ENCODE data around the gene ZNF423. TPM values are rescaled to one million over a fixed set of nuclear protein-coding genes. Genes with fewer than 3 reads are reported as not detected.

ZNF423 gene
- total and polyA plus RNA-seq, 7 donors = 2.3 to 30.7 (median 14.4) TPM

DNA sequence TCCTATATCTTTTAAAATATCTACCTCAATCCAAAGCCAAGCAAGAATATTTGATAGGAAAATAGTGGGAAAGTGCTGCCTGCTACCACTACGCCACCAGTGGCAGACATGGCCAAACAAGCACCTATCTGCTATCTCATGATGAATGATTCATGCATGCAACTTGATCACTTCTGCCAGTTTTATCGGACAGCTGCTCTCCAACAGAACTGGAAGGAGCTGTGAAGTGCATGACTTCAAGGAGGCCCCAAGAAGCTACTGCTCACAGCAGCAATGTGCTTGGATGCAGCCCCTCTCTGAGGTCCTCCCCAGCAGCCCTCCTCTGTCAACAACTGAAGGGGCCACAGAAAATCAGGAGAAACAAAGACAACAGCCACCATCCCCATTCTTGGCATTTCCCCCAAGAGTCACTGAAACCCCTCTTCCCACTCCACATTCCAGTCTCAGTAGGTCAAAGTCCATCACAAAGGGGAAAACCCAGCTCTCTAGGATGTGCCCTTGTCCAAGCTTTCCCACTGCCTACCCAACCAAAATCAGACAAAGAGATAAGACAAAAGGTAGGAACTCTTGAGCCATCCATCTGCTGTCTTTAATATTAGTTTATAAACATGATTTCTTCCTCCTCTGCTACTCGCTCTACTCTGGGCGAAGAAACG, 267.1 kb downstream of the ZNF423 start:
- TF ChIP-seq, protein P1, sequence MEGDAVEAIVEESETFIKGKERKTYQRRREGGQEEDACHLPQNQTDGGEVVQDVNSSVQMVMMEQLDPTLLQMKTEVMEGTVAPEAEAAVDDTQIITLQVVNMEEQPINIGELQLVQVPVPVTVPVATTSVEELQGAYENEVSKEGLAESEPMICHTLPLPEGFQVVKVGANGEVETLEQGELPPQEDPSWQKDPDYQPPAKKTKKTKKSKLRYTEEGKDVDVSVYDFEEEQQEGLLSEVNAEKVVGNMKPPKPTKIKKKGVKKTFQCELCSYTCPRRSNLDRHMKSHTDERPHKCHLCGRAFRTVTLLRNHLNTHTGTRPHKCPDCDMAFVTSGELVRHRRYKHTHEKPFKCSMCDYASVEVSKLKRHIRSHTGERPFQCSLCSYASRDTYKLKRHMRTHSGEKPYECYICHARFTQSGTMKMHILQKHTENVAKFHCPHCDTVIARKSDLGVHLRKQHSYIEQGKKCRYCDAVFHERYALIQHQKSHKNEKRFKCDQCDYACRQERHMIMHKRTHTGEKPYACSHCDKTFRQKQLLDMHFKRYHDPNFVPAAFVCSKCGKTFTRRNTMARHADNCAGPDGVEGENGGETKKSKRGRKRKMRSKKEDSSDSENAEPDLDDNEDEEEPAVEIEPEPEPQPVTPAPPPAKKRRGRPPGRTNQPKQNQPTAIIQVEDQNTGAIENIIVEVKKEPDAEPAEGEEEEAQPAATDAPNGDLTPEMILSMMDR (IDR thresholded peaks at IDR 0.05) = no peak
- Histone ChIP-seq H3K36me3 (ENCODE audit: insufficient read depth in 1 of 2, low read depth in 1 of 2) (no peaks in the 10 kb centered on the region), H3K4me1 (peaks cover 22% of the 10 kb centered on the region), H3K9me3 (no peaks in the 10 kb centered on the region), H3K27ac (no peak overlapping the region), H3K4me3 (no peak overlapping the region), H3K27me3 (ENCODE audit: insufficient read depth in 3 of 3, low read length in 2 of 3) (no peaks in the 10 kb centered on the region)
- intact Hi-C loops (cut with DNase I) = no loop called here
- WGBS, 3 donors = 65 to 86% (median 67%) methylated on average over 5 of the region's 5 CpGs
- DNase-seq = no peak
- peak; percentile 43 to 59 (median 53) for ATAC-seq

DNA sequence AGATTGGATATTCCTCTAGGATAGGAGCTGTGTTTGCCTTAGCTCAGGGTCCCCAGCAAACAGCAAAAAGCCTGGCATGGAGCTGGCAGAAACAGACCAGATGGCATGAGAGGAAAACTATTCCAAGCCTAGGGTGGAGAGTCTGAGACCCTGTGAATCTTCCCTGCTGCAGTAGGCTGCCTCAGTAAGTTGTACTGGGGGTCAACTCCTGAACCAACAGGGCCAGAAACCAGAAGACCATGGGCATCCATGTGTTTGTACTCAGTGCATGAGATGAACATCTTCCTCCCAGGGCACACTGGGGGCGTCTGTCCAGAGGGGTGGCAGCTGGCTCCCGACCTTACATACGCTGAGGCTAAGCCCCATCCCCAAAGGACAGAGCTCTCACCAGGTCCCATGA, 267.9 kb downstream of the ZNF423 start:
- 80 to 96% (median 96%) methylated on average over 3 of the region's 3 CpGs for WGBS, 3 donors
- Histone ChIP-seq H3K9me3 (no peaks in the 10 kb centered on the region), H3K4me1 (peaks cover 19% of the 10 kb centered on the region), H3K27me3 (ENCODE audit: insufficient read depth in 3 of 3, low read length in 2 of 3) (no peaks in the 10 kb centered on the region), H3K4me3 (no peak overlapping the region), H3K36me3 (ENCODE audit: insufficient read depth in 1 of 2, low read depth in 1 of 2) (no peaks in the 10 kb centered on the region), H3K27ac (no peak overlapping the region)
- no peak for DNase-seq
- intact Hi-C loops (cut with DNase I) = no loop called here
- no peak for ATAC-seq
- TF ChIP-seq, protein P1 (IDR thresholded peaks at IDR 0.05) = no peak

DNA sequence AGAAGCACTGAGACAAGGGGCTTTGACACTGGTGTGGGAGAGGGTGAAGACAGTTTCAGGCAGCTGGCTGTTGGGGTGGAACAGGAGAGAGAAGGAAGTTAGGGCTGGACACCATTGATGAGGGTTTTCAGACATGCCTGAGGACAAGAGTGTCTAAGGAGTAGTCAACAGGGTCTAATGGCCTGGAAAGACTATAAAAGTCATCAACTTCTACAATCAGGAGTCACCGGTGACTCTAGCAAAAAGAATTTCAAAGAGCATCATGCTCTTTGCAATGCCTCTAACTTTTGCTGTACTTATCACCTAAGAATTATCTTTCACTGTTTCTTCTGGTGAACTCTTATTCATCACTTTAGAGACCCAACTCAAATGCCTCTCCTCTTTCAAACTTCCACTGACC, 268.4 kb downstream of the ZNF423 start:
- no peak for DNase-seq
- Histone ChIP-seq H3K4me1 (peaks cover 17% of the 10 kb centered on the region), H3K9me3 (no peaks in the 10 kb centered on the region), H3K36me3 (ENCODE audit: insufficient read depth in 1 of 2, low read depth in 1 of 2) (no peaks in the 10 kb centered on the region), H3K27me3 (ENCODE audit: insufficient read depth in 3 of 3, low read length in 2 of 3) (no peaks in the 10 kb centered on the region), H3K4me3 (no peak overlapping the region), H3K27ac (no peak overlapping the region)
- TF ChIP-seq, protein P1 (IDR thresholded peaks at IDR 0.05) = no peak
- no peak for ATAC-seq
- 92 to 96% (median 95%) methylated on average over 1 of the region's 1 CpG for WGBS, 3 donors
- intact Hi-C loops (cut with DNase I) = no loop called here

DNA sequence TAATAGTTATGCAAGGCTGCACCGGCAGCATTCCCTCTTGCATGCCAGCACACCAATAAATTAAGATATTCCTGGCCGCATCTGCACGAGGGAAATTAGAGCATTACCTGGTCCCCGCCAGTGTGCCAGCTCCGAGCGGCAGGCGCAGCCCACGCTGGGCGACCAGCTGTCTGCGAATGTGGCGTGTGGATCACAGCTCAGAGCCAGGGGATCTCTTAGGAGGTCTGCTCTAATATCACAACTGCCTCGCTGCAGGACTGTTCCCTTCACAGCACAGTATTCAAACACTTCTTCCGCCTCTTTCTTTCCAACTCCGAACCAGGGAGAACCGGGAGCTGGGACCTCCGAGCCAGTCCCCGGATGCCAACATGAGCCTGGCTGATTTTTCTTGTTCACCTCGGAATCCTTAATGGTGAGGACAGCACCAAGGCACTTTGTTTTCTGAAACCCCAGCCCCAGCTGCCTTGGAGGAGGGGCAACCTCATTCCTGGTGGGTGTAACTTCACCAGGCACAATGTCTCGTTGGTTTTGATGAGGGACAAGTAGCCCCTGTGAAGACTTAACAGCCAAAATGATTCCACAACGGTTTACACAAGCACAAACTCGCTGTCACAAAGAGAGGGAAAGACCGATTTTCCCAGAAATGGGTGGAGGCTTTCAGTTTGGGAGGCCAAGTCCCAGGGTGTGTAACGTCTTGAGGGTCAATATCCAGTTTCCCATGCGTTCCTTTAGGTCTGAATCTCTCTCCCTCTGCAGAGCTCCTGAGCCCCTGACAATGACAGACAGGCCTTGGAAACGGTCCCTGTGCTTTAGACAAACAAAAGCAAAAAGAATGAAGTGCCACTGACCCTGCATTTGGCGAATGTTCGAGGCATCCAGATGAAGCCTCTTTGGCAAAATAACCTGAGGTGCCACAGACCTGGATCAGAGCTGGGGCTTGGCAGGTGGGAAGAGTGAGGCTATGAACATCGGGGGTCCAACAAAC, 269.2 kb downstream of the ZNF423 start:
- Histone ChIP-seq H3K36me3 (ENCODE audit: insufficient read depth in 1 of 2, low read depth in 1 of 2) (no peaks in the 10 kb centered on the region), H3K27me3 (ENCODE audit: insufficient read depth in 3 of 3, low read length in 2 of 3) (no peaks in the 10 kb centered on the region), H3K9me3 (no peaks in the 10 kb centered on the region), H3K27ac (peak overlapping the region; percentile 33), H3K4me1 (peaks cover 22% of the 10 kb centered on the region), H3K4me3 (peak overlapping the region; percentile 38)
- DNase-seq = no peak
- intact Hi-C loops (cut with DNase I) = no loop called here
- TF ChIP-seq, protein P1 (IDR thresholded peaks at IDR 0.05) = no peak
- WGBS, 3 donors = 36 to 60% (median 39%) methylated on average over 28 of the region's 28 CpGs
- peak; percentile 80 to 85 (median 82) for ATAC-seq

Measured in psoas muscle (tissue), 8 donors.